Loucy (cell line): Measurements from ENCODE around the gene SLAMF1.

Source experiments
- CTCF ChIP-seq: fragments of 200-600 bp; sonication (generic); conservative IDR thresholded peaks from 2 replicates; pipeline ENCODE4 v1.5.1; 2014; ENCODE audit warnings: mild to moderate bottlenecking, antibody characterized with exemption, low read length
- EZH2phosphoT487 ChIP-seq: fragments of 200-600 bp; IDR thresholded peaks from 2 replicates; pipeline ENCODE4 v1.6.1; 2018; ENCODE audit warnings: antibody characterized with exemption, mild to moderate bottlenecking, moderate library complexity, borderline replicate concordance

DNA sequence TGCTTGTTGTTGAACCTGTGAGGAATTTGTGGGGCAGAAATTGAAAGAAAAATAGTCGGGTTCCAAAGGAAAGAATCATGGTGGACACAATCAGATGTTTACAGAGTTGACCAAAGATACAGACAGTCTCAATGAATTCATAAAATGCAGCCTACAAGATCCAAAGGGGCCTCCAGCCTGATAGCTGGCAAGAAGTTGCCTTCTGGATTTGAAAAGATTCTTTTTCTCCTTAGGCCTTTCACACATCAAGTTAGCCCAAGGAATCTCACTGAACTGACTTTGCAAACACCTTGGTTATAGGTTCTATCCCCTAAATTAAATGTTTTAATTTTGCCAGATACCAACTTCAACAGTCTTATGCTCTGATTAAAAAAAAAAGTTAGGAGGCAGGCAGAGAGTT lies 21.5 kb downstream of the SLAMF1 start:
- no peak for TF ChIP-seq CTCF
- no peak for TF ChIP-seq EZH2phosphoT487
